Vagina (tissue), 2 donors: ENCODE results near the gene MMP24OS. TPM values are rescaled to one million over a fixed set of nuclear protein-coding genes. Genes with fewer than 3 reads are reported as not detected.

Source experiments
- DNase-seq, 2 donors: peaks; one replicate each; pipeline ENCODE4 v3.0.0-alpha.2; 2017; ENCODE audit errors: extremely low spot score in 2 of 2
- H3K27ac ChIP-seq: fragments of 200-600 bp; sonication (generic); one replicate; pipeline ENCODE4 v1.5.1; 2019
- H3K27me3 ChIP-seq: fragments of 200-600 bp; sonication (generic); one replicate; pipeline ENCODE4 v1.5.1; 2019
- H3K36me3 ChIP-seq, 2 donors: fragments of 200-600 bp; sonication (generic); one replicate each; pipeline ENCODE4 v1.5.1; 2017 to 2019
- H3K4me1 ChIP-seq: fragments of 200-600 bp; sonication (generic); one replicate; pipeline ENCODE4 v1.5.1; 2019
- H3K4me3 ChIP-seq, 2 donors: fragments of 200-600 bp; sonication (generic); 1 replicate in 1 of 2; 2 replicates in 1 of 2; pipeline ENCODE4 v1.5.1; 2016 to 2019
- H3K9me3 ChIP-seq: fragments of 200-600 bp; sonication (generic); one replicate; pipeline ENCODE4 v1.5.1; 2019
- POLR2A ChIP-seq, 2 donors: fragments of 450-650 bp; IDR thresholded peaks; one replicate each; pipeline ENCODE4 v1.6.1; 2017; ENCODE audit warnings: antibody characterized with exemption in 2 of 2, mild to moderate bottlenecking in 2 of 2, moderate library complexity in 2 of 2
- POLR2AphosphoS5 ChIP-seq, 2 donors: sonication (generic); formaldehyde crosslinking; IDR thresholded peaks; one replicate each; pipeline ENCODE4 v1.9.0; 2017; ENCODE audit warnings: antibody characterized with exemption in 2 of 2, mild to moderate bottlenecking in 2 of 2, low read depth in 1 of 2; ENCODE audit not compliant: insufficient read depth in 1 of 2
- intact Hi-C: fragments of 100-400 bp; cut with DNase I; formaldehyde crosslinking; loops from one replicate; pipeline ENCODE4 v1.15.1; 2023
- total RNA-seq: library from RNA; depleted of rRNA; stranded (reverse); fragments of >200 nt; gene quantifications from one replicate; pipeline ENCODE4 v1.2.3, GENCODE V29; 2016
- TF ChIP-seq, protein P1 (sequence below), 3 experiments: fragments of 450-650 bp in 2 of 3; fragments of 200-600 bp in 1 of 3; sonication (generic) in 1 of 3; IDR thresholded peaks; one replicate each; pipeline ENCODE4 v1.5.1; 2017 to 2019; ENCODE audit warnings: antibody characterized with exemption in 3 of 3, mild to moderate bottlenecking in 2 of 3, moderate library complexity in 2 of 3

Gene MMP24OS
- total RNA-seq, 1 donor from 2014 or later, result 36.8 TPM

DNA sequence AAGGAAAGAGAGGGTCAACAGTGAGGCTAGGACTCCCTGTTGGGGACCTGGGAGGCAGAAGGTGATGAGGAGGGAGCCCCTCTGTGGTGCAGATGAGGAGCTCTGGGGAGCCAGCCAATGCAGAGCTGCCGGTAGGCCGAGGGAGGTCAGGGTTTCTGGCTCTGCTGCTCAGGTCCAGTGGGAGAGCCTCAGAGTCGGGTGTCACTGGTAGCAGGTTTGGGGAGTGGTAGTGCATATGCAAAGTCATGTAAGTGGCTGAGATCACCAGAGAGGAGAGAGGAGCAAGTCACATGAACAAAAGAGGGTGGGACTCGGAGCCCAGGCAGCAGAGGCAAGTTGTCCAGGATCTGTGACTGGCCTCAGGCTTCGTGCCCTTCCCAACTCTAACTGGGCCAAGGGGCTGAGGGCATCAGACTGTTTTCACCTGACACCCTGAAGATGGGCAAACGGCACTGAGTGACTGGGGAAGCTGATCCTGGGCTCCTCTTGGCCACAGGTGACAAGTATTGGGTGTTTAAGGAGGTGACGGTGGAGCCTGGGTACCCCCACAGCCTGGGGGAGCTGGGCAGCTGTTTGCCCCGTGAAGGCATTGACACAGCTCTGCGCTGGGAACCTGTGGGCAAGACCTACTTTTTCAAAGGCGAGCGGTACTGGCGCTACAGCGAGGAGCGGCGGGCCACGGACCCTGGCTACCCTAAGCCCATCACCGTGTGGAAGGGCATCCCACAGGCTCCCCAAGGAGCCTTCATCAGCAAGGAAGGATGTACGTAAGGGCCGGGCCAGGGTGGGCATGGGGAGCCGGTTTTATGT is 6.6 kb downstream of the MMP24OS start:
- intact Hi-C loops, result no loop called here
- H3K4me3 ChIP-seq, result no peak overlapping the region
- peaks cover 0 to 36% of the 10 kb centered on the region in 2 donors for H3K36me3 ChIP-seq
- H3K27me3 ChIP-seq, result no peaks in the 10 kb centered on the region
- no peaks in the 10 kb centered on the region for H3K9me3 ChIP-seq
- TF ChIP-seq, protein P1, sequence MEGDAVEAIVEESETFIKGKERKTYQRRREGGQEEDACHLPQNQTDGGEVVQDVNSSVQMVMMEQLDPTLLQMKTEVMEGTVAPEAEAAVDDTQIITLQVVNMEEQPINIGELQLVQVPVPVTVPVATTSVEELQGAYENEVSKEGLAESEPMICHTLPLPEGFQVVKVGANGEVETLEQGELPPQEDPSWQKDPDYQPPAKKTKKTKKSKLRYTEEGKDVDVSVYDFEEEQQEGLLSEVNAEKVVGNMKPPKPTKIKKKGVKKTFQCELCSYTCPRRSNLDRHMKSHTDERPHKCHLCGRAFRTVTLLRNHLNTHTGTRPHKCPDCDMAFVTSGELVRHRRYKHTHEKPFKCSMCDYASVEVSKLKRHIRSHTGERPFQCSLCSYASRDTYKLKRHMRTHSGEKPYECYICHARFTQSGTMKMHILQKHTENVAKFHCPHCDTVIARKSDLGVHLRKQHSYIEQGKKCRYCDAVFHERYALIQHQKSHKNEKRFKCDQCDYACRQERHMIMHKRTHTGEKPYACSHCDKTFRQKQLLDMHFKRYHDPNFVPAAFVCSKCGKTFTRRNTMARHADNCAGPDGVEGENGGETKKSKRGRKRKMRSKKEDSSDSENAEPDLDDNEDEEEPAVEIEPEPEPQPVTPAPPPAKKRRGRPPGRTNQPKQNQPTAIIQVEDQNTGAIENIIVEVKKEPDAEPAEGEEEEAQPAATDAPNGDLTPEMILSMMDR (IDR thresholded peaks at IDR 0.05), result no peak
- TF ChIP-seq POLR2A (IDR thresholded peaks at IDR 0.05) (no peak), POLR2AphosphoS5 (IDR thresholded peaks at IDR 0.05; ENCODE audit: insufficient read depth in 1 of 2, low read depth in 1 of 2) (no peak)
- H3K27ac ChIP-seq, result no peak overlapping the region
- H3K4me1 ChIP-seq, result peaks cover 13% of the 10 kb centered on the region
- no peak for DNase-seq

DNA sequence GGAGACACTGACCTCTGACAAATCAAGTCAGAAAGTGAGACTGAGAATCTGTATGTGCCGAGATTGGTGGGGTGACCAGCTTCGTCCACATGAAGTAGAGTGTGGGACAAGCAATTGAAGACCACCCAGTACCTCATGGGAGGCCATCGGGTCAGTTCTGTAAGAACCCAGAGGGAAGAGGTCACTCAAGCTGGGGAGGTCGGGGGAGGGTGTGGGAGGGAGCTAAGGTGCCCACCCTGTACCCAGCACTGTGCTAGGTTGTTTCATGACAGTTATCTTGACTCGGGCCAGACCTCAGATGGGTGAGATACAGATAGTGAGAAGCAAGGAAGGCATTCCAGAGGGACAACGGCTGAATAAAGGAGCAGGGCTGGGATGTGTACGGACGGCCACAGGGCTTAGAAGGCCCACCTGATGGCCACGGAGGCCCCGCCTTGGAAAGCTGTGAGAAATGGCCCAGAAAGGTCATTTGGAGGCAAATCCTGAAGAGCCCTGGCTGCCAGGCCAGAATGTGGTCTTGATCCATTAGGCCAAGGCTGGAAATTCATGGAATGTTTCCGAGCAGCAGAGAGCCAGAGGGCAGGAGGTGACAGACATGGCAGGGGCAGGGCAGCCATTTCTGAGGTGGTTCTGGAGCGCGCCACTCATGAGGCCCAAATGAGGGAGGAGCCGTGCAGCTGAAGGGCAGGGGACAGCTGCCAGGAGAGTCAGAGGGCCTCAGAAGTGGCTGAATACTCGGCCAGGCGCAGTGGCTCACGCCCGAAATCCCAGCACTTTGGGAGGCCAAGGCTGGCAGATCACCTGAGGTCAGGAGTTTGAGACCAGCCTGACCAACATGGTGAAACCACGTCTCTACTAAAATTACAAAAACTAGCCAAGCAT is 7.7 kb downstream of the MMP24OS start:
- TF ChIP-seq, protein P1 (IDR thresholded peaks at IDR 0.05), result no peak
- TF ChIP-seq POLR2AphosphoS5 (IDR thresholded peaks at IDR 0.05; ENCODE audit: insufficient read depth in 1 of 2, low read depth in 1 of 2) (no peak), POLR2A (IDR thresholded peaks at IDR 0.05) (no peak)
- peaks cover 0 to 36% of the 10 kb centered on the region in 2 donors for H3K36me3 ChIP-seq
- peaks cover 3% of the 10 kb centered on the region for H3K4me1 ChIP-seq
- no peaks in the 10 kb centered on the region for H3K9me3 ChIP-seq
- intact Hi-C loops, result no loop called here
- DNase-seq, result no peak
- no peak overlapping the region for H3K4me3 ChIP-seq
- no peaks in the 10 kb centered on the region for H3K27me3 ChIP-seq
- no peak overlapping the region for H3K27ac ChIP-seq

DNA sequence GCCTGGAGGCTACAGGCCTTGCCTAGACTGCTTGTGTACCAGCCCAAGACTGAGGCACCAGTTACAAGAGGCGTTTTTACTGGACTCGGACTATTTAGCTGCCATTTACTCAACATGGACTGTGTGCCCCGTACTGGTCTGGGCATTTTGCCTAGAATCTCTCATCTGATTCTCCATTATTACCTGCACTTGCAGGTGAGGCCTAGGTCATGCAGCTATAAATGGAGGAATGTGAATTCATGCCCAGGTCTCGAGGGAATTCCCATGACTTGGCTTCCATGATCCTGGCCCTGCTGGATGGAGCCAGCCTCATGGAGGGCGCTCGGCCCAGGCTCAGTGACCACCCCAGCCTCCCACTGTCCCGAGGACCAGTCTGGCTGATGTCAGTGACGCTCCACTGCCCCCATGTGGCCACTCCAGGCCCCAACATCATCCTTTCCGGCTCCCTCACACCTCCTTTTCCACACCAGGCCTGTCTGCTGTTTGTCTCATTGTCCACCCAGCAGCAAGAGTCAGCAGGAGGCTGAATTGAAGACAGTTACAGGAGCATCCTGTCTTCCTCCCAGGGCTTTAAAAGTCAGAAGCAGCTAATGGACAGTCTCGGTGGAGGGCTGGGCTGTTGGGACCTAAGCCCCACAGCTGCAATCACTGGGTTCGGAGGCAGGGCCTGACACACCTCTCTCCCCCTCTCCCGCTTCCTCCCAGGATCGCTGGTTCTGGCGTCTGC is 8.7 kb downstream of the MMP24OS start:
- no peaks in the 10 kb centered on the region for H3K9me3 ChIP-seq
- no peaks in the 10 kb centered on the region for H3K27me3 ChIP-seq
- no peak overlapping the region for H3K4me3 ChIP-seq
- H3K36me3 ChIP-seq, result peaks cover 0 to 36% of the 10 kb centered on the region in 2 donors
- DNase-seq, result no peak
- TF ChIP-seq POLR2AphosphoS5 (IDR thresholded peaks at IDR 0.05; ENCODE audit: insufficient read depth in 1 of 2, low read depth in 1 of 2), result no peak
- no peak for TF ChIP-seq POLR2A (IDR thresholded peaks at IDR 0.05)
- TF ChIP-seq, protein P1 (IDR thresholded peaks at IDR 0.05), result peak; percentile 7 to 64 (median 37)
- intact Hi-C loops, result loop anchor here (5.0 kb wide), 1 partner anchor 122 kb away; the partner anchor contains the start of gene EDEM2
- no peaks in the 10 kb centered on the region for H3K4me1 ChIP-seq
- no peak overlapping the region for H3K27ac ChIP-seq

DNA sequence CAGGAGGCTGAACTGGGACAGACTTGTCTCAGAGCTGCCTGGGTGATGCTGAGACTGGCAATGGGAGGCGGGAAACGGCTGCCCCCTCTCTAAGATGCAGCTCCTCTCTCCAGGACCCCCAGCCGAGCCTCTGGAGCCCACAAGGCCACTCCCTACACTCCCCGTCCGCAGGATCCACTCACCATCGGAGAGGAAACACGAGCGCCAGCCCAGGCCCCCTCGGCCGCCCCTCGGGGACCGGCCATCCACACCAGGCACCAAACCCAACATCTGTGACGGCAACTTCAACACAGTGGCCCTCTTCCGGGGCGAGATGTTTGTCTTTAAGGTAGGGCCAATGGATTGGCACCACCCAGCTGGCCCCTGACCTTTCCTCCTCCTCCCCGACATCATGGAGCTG is 10.8 kb downstream of the MMP24OS start:
- Histone ChIP-seq H3K4me3 (no peak overlapping the region), H3K4me1 (no peaks in the 10 kb centered on the region), H3K9me3 (no peaks in the 10 kb centered on the region), H3K36me3 (peaks cover 0 to 36% of the 10 kb centered on the region in 2 donors), H3K27ac (no peak overlapping the region), H3K27me3 (no peaks in the 10 kb centered on the region)
- intact Hi-C loops, result loop anchor here (5.0 kb wide), 1 partner anchor 120 kb away; the partner anchor contains the start of gene EDEM2
- TF ChIP-seq POLR2A (IDR thresholded peaks at IDR 0.05) (no peak), POLR2AphosphoS5 (IDR thresholded peaks at IDR 0.05; ENCODE audit: insufficient read depth in 1 of 2, low read depth in 1 of 2) (no peak)
- TF ChIP-seq, protein P1 (IDR thresholded peaks at IDR 0.05), result no peak
- no peak for DNase-seq
